Measurements from ENCODE around the gene TLR4. TPM values are rescaled to one million over a fixed set of nuclear protein-coding genes. Genes with fewer than 3 reads are reported as not detected.
A peak's percentile ranks its signal among the peaks of the same experiment; 100 is the strongest.

Gene TLR4
- total RNA-seq, 6 experiments from 2014 or later: 5.3 to 14.1 (median 10.6) TPM

DNA sequence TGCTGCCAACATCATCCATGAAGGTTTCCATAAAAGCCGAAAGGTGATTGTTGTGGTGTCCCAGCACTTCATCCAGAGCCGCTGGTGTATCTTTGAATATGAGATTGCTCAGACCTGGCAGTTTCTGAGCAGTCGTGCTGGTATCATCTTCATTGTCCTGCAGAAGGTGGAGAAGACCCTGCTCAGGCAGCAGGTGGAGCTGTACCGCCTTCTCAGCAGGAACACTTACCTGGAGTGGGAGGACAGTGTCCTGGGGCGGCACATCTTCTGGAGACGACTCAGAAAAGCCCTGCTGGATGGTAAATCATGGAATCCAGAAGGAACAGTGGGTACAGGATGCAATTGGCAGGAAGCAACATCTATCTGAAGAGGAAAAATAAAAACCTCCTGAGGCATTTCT lies 10.1 kb downstream of the TLR4 start:
- peaks cover 0 to 3% (median 0%) of the 10 kb centered on the region in 4 donors for H3K36me3 ChIP-seq
- 72% methylated on average over 4 of the region's 6 CpGs for WGBS (ENCODE audit: insufficient coverage, low coverage, low lambda C conversion rate, missing lambda C conversion rate)
- TF ChIP-seq, protein P1, sequence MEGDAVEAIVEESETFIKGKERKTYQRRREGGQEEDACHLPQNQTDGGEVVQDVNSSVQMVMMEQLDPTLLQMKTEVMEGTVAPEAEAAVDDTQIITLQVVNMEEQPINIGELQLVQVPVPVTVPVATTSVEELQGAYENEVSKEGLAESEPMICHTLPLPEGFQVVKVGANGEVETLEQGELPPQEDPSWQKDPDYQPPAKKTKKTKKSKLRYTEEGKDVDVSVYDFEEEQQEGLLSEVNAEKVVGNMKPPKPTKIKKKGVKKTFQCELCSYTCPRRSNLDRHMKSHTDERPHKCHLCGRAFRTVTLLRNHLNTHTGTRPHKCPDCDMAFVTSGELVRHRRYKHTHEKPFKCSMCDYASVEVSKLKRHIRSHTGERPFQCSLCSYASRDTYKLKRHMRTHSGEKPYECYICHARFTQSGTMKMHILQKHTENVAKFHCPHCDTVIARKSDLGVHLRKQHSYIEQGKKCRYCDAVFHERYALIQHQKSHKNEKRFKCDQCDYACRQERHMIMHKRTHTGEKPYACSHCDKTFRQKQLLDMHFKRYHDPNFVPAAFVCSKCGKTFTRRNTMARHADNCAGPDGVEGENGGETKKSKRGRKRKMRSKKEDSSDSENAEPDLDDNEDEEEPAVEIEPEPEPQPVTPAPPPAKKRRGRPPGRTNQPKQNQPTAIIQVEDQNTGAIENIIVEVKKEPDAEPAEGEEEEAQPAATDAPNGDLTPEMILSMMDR (IDR thresholded peaks at IDR 0.05): peak in 3 of 4 donors; percentile 12 to 38 (median 19)
- TF ChIP-seq POLR2A (IDR thresholded peaks at IDR 0.05): no peak

DNA sequence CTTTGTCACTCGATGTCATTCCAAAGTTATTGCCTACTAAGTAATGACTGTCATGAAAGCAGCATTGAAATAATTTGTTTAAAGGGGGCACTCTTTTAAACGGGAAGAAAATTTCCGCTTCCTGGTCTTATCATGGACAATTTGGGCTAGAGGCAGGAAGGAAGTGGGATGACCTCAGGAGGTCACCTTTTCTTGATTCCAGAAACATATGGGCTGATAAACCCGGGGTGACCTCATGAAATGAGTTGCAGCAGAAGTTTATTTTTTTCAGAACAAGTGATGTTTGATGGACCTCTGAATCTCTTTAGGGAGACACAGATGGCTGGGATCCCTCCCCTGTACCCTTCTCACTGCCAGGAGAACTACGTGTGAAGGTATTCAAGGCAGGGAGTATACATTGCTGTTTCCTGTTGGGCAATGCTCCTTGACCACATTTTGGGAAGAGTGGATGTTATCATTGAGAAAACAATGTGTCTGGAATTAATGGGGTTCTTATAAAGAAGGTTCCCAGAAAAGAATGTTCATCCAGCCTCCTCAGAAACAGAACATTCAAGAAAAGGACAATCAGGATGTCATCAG lies 11.3 kb downstream of the TLR4 start:
- WGBS (ENCODE audit: insufficient coverage, low coverage, low lambda C conversion rate, missing lambda C conversion rate): 47% methylated on average over 5 of the region's 5 CpGs
- no peak overlapping the region for H3K27ac ChIP-seq
- peak; percentile 14 for TF ChIP-seq POLR2A (IDR thresholded peaks at IDR 0.05)
- TF ChIP-seq, protein P1 (IDR thresholded peaks at IDR 0.05): no peak
- DNase-seq (no peak), ATAC-seq (peak in 2 of 4 donors; percentile 20 to 35)
- no peak overlapping the region for H3K4me3 ChIP-seq
- H3K27me3 ChIP-seq: no peaks in the 10 kb centered on the region
- no peaks in the 10 kb centered on the region for H3K9me3 ChIP-seq
- intact Hi-C loops (cut with DNase I): no loop called here
- H3K36me3 ChIP-seq: peaks cover 0 to 3% (median 0%) of the 10 kb centered on the region in 4 donors
- peaks cover 0 to 8% (median 4%) of the 10 kb centered on the region in 4 donors for H3K4me1 ChIP-seq

More for the DNA sequence above, 10.1 kb downstream of the TLR4 start:
- Histone ChIP-seq H3K4me3 (no peak overlapping the region), H3K27ac (no peak overlapping the region), H3K9me3 (no peaks in the 10 kb centered on the region), H3K4me1 (no peaks in the 10 kb centered on the region), H3K27me3 (no peaks in the 10 kb centered on the region)
- peak; percentile 25 to 54 (median 53) for DNase-seq
- intact Hi-C loops (cut with DNase I): no loop called here
- ATAC-seq: peak; percentile 45 to 61 (median 60)

DNA sequence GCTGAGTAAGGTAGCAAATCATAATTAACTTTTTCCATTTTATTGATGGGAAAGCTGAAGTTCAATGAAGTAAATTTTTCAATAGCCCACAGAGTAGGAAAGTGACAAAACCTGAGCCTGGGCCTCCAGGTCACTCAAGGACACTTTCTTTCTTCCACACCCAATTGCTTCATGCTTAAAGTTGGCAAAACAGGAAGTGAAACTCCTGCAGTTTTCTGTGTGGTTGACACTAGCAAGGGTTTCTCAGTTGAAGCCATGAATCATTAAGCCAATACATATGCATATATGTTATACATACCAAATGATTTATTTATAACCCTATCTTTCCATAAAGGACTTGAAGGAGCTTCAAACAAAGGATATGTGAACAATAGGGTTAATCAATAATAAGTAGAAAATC lies 13.9 kb downstream of the TLR4 start:
- Histone ChIP-seq H3K27ac (no peak overlapping the region), H3K9me3 (no peaks in the 10 kb centered on the region), H3K36me3 (no peaks in the 10 kb centered on the region), H3K4me3 (no peak overlapping the region), H3K27me3 (no peaks in the 10 kb centered on the region), H3K4me1 (peaks cover 0 to 19% (median 10%) of the 10 kb centered on the region in 4 donors)
- no peak for DNase-seq
- TF ChIP-seq, protein P1 (IDR thresholded peaks at IDR 0.05): no peak
- no peak for TF ChIP-seq POLR2A (IDR thresholded peaks at IDR 0.05)
- intact Hi-C loops (cut with DNase I): no loop called here
- peak in 3 of 4 donors; percentile 5 to 43 (median 20) for ATAC-seq

GRCh38 chr9:117718701-117719100 lies 14.5 kb downstream of the TLR4 start:
- no peak for ATAC-seq
- DNase-seq: no peak

More at GRCh38 chr9:117718701-117719100, 14.5 kb downstream of the TLR4 start:
- intact Hi-C loops (cut with DNase I): no loop called here
- no peaks in the 10 kb centered on the region for H3K9me3 ChIP-seq
- no peak overlapping the region for H3K4me3 ChIP-seq
- H3K27ac ChIP-seq: no peak overlapping the region
- peaks cover 0 to 19% (median 10%) of the 10 kb centered on the region in 4 donors for H3K4me1 ChIP-seq
- H3K27me3 ChIP-seq: no peaks in the 10 kb centered on the region
- no peaks in the 10 kb centered on the region for H3K36me3 ChIP-seq
- 46% methylated on average over 2 of the region's 2 CpGs for WGBS (ENCODE audit: insufficient coverage, low coverage, low lambda C conversion rate, missing lambda C conversion rate)
- no peak for TF ChIP-seq POLR2A (IDR thresholded peaks at IDR 0.05)
- TF ChIP-seq, protein P1 (IDR thresholded peaks at IDR 0.05): no peak
